Vagina (tissue), 2 donors: ENCODE results near the gene ZNF516. TPM values are rescaled to one million over a fixed set of nuclear protein-coding genes. Genes with fewer than 3 reads are reported as not detected.

Experiments
- DNase-seq, 2 donors: peaks; one replicate each; pipeline ENCODE4 v3.0.0-alpha.2; 2017; ENCODE audit errors: extremely low spot score in 2 of 2
- H3K27ac ChIP-seq: fragments of 200-600 bp; sonication (generic); one replicate; pipeline ENCODE4 v1.5.1; 2019
- H3K27me3 ChIP-seq: fragments of 200-600 bp; sonication (generic); one replicate; pipeline ENCODE4 v1.5.1; 2019
- H3K36me3 ChIP-seq, 2 donors: fragments of 200-600 bp; sonication (generic); one replicate each; pipeline ENCODE4 v1.5.1; 2017 to 2019
- H3K4me1 ChIP-seq: fragments of 200-600 bp; sonication (generic); one replicate; pipeline ENCODE4 v1.5.1; 2019
- H3K4me3 ChIP-seq, 2 donors: fragments of 200-600 bp; sonication (generic); 1 replicate in 1 of 2; 2 replicates in 1 of 2; pipeline ENCODE4 v1.5.1; 2016 to 2019
- H3K9me3 ChIP-seq: fragments of 200-600 bp; sonication (generic); one replicate; pipeline ENCODE4 v1.5.1; 2019
- CTCF ChIP-seq, 3 experiments: fragments of 450-650 bp in 2 of 3; fragments of 200-600 bp in 1 of 3; sonication (generic) in 1 of 3; IDR thresholded peaks; one replicate each; pipeline ENCODE4 v1.5.1; 2017 to 2019; ENCODE audit warnings: antibody characterized with exemption in 3 of 3, mild to moderate bottlenecking in 2 of 3, moderate library complexity in 2 of 3
- POLR2A ChIP-seq, 2 donors: fragments of 450-650 bp; IDR thresholded peaks; one replicate each; pipeline ENCODE4 v1.6.1; 2017; ENCODE audit warnings: antibody characterized with exemption in 2 of 2, mild to moderate bottlenecking in 2 of 2, moderate library complexity in 2 of 2
- POLR2AphosphoS5 ChIP-seq, 2 donors: sonication (generic); formaldehyde crosslinking; IDR thresholded peaks; one replicate each; pipeline ENCODE4 v1.9.0; 2017; ENCODE audit warnings: antibody characterized with exemption in 2 of 2, mild to moderate bottlenecking in 2 of 2, low read depth in 1 of 2; ENCODE audit not compliant: insufficient read depth in 1 of 2
- intact Hi-C: fragments of 100-400 bp; cut with DNase I; formaldehyde crosslinking; loops from one replicate; pipeline ENCODE4 v1.15.1; 2023
- total RNA-seq: library from RNA; depleted of rRNA; stranded (reverse); fragments of >200 nt; gene quantifications from one replicate; pipeline ENCODE4 v1.2.3, GENCODE V29; 2016

Gene ZNF516
- total RNA-seq, 1 donor from 2014 or later, result 46.4 TPM

GRCh38 chr18:76482267-76482666 lies 12.8 kb downstream of the ZNF516 start:
- intact Hi-C loops, result no loop called here
- Histone ChIP-seq H3K9me3 (no peaks in the 10 kb centered on the region), H3K27ac (no peak overlapping the region), H3K4me3 (no peak overlapping the region), H3K36me3 (no peaks in the 10 kb centered on the region), H3K27me3 (no peaks in the 10 kb centered on the region), H3K4me1 (peaks cover 39% of the 10 kb centered on the region)
- DNase-seq, result no peak
- TF ChIP-seq CTCF (IDR thresholded peaks at IDR 0.05), result no peak
- TF ChIP-seq POLR2A (IDR thresholded peaks at IDR 0.05), result no peak
- no peak for TF ChIP-seq POLR2AphosphoS5 (IDR thresholded peaks at IDR 0.05; ENCODE audit: insufficient read depth in 1 of 2, low read depth in 1 of 2)

- no peak overlapping the region for H3K4me3 ChIP-seq
- no peak for DNase-seq
- H3K36me3 ChIP-seq, result no peaks in the 10 kb centered on the region
- no peaks in the 10 kb centered on the region for H3K27me3 ChIP-seq
- H3K27ac ChIP-seq, result no peak overlapping the region
- TF ChIP-seq POLR2A (IDR thresholded peaks at IDR 0.05), result no peak
- TF ChIP-seq CTCF (IDR thresholded peaks at IDR 0.05), result no peak
- no peak for TF ChIP-seq POLR2AphosphoS5 (IDR thresholded peaks at IDR 0.05; ENCODE audit: insufficient read depth in 1 of 2, low read depth in 1 of 2)
- intact Hi-C loops, result no loop called here
- H3K4me1 ChIP-seq, result peaks cover 44% of the 10 kb centered on the region
- no peaks in the 10 kb centered on the region for H3K9me3 ChIP-seq
Observed at GRCh38 chr18:76480913-76481312, 14.1 kb downstream of the ZNF516 start.

GRCh38 chr18:76479351-76480238 lies 15.4 kb downstream of the ZNF516 start:
- DNase-seq, result no peak
- H3K4me1 ChIP-seq, result peaks cover 57% of the 10 kb centered on the region
- no peaks in the 10 kb centered on the region for H3K27me3 ChIP-seq
- peak overlapping the region; percentile 57 for H3K27ac ChIP-seq
- H3K9me3 ChIP-seq, result no peaks in the 10 kb centered on the region
- no peaks in the 10 kb centered on the region for H3K36me3 ChIP-seq
- H3K4me3 ChIP-seq, result no peak overlapping the region
- TF ChIP-seq CTCF (IDR thresholded peaks at IDR 0.05) (no peak), POLR2A (IDR thresholded peaks at IDR 0.05) (no peak), POLR2AphosphoS5 (IDR thresholded peaks at IDR 0.05; ENCODE audit: insufficient read depth in 1 of 2, low read depth in 1 of 2) (no peak)
- intact Hi-C loops, result no loop called here

GRCh38 chr18:76476665-76477561 lies 18.1 kb downstream of the ZNF516 start:
- peak overlapping the region; percentile 60 for H3K27ac ChIP-seq
- no peak for TF ChIP-seq POLR2AphosphoS5 (IDR thresholded peaks at IDR 0.05; ENCODE audit: insufficient read depth in 1 of 2, low read depth in 1 of 2)
- TF ChIP-seq POLR2A (IDR thresholded peaks at IDR 0.05), result no peak
- no peak for TF ChIP-seq CTCF (IDR thresholded peaks at IDR 0.05)
- no peaks in the 10 kb centered on the region for H3K27me3 ChIP-seq
- H3K9me3 ChIP-seq, result no peaks in the 10 kb centered on the region
- intact Hi-C loops, result no loop called here
- no peak for DNase-seq
- H3K36me3 ChIP-seq, result no peaks in the 10 kb centered on the region
- H3K4me1 ChIP-seq, result peaks cover 63% of the 10 kb centered on the region
- peak overlapping the region; percentile 22 to 23 for H3K4me3 ChIP-seq
